ENCODE data around the gene CIC.
"Not testable (repeated sequence)": the region's sequence is repeated elsewhere in the genome, so short reads cannot be mapped to it uniquely, and the experiment has no call there.

CIC gene

GRCh38 chr19:42255766-42256745, 13.0 kb upstream of the CIC start:
- peak; percentile 80 for DNase-seq

GRCh38 chr19:42257842-42258241, 11.2 kb upstream of the CIC start:
- not testable (repeated sequence) for DNase-seq

GRCh38 chr19:42261763-42262162, 7.3 kb upstream of the CIC start:
- DNase-seq, result peak; percentile 59

- not testable (repeated sequence) for DNase-seq
Observed at GRCh38 chr19:42266105-42266504, 2.9 kb upstream of the CIC start.

GRCh38 chr19:42266928-42267603, 2.0 kb upstream of the CIC start:
- not testable (repeated sequence) for DNase-seq

- DNase-seq, result no peak
Observed at GRCh38 chr19:42267644-42268141, 1.4 kb upstream of the CIC start.

- peak; percentile 100 for DNase-seq
Observed at GRCh38 chr19:42268142-42268703, 829 bp upstream of the CIC start.

- no peak for DNase-seq
Observed at GRCh38 chr19:42269478-42270345, 660 bp downstream of the CIC start.

GRCh38 chr19:42270346-42271044, 1.4 kb downstream of the CIC start:
- peak; percentile 87 for DNase-seq

GRCh38 chr19:42271045-42271419, 2.0 kb downstream of the CIC start:
- no peak for DNase-seq

GRCh38 chr19:42271861-42272534, 2.9 kb downstream of the CIC start:
- DNase-seq, result no peak

- no peak for DNase-seq
Observed at GRCh38 chr19:42272535-42272897, 3.5 kb downstream of the CIC start.

GRCh38 chr19:42272989-42273406, 3.9 kb downstream of the CIC start:
- DNase-seq, result no peak

GRCh38 chr19:42273407-42274064, 4.5 kb downstream of the CIC start:
- DNase-seq, result no peak

GRCh38 chr19:42274065-42274682, 5.1 kb downstream of the CIC start:
- DNase-seq, result no peak

GRCh38 chr19:42275103-42275502, 6.1 kb downstream of the CIC start:
- DNase-seq, result no peak

GRCh38 chr19:42275517-42275916, 6.5 kb downstream of the CIC start:
- DNase-seq, result no peak

GRCh38 chr19:42276284-42276683, 7.2 kb downstream of the CIC start:
- DNase-seq, result no peak

GRCh38 chr19:42276821-42277220, 7.8 kb downstream of the CIC start:
- DNase-seq, result no peak

Data from fibroblast of skin of scalp (primary cell).